Vagina (tissue), 2 donors: Measurements from ENCODE around the gene INTS14.

Source experiments
- CTCF ChIP-seq, 3 experiments: fragments of 450-650 bp in 2 of 3; fragments of 200-600 bp in 1 of 3; sonication (generic) in 1 of 3; IDR thresholded peaks; one replicate each; pipeline ENCODE4 v1.5.1; 2017 to 2019; ENCODE audit warnings: antibody characterized with exemption in 3 of 3, mild to moderate bottlenecking in 2 of 3, moderate library complexity in 2 of 3
- POLR2A ChIP-seq, 2 donors: fragments of 450-650 bp; IDR thresholded peaks; one replicate each; pipeline ENCODE4 v1.6.1; 2017; ENCODE audit warnings: antibody characterized with exemption in 2 of 2, mild to moderate bottlenecking in 2 of 2, moderate library complexity in 2 of 2
- POLR2AphosphoS5 ChIP-seq, 2 donors: sonication (generic); formaldehyde crosslinking; IDR thresholded peaks; one replicate each; pipeline ENCODE4 v1.9.0; 2017; ENCODE audit warnings: antibody characterized with exemption in 2 of 2, mild to moderate bottlenecking in 2 of 2, low read depth in 1 of 2; ENCODE audit not compliant: insufficient read depth in 1 of 2

GRCh38 chr15:65623103-65623502 lies 12.2 kb upstream of the INTS14 start:
- TF ChIP-seq POLR2AphosphoS5 (IDR thresholded peaks at IDR 0.05; ENCODE audit: insufficient read depth in 1 of 2, low read depth in 1 of 2) (no peak), POLR2A (IDR thresholded peaks at IDR 0.05) (no peak), CTCF (IDR thresholded peaks at IDR 0.05) (no peak)
